OCI-LY3 (cell line): ENCODE data around the gene RTP1.
"Not testable (repeated sequence)": the region's sequence is repeated elsewhere in the genome, so short reads cannot be mapped to it uniquely, and the experiment has no call there.

Source experiments
- H2AFZ ChIP-seq: fragments of 200-600, 300-600 bp; shearing (Covaris generic); 2 replicates; pipeline ENCODE4 v1.6.0; 2014; ENCODE audit warnings: antibody characterized with exemption, low read depth, low read length
- H3K27ac ChIP-seq: fragments of 200-600, 300-600 bp; sonication (generic); 2 replicates; pipeline ENCODE4 v1.5.1; 2014; ENCODE audit warnings: mild to moderate bottlenecking, low read length, moderate library complexity, mixed read lengths
- H3K27me3 ChIP-seq: fragments of 200-600, 300-600 bp; sonication (generic); 2 replicates; pipeline ENCODE4 v1.6.1; 2014; ENCODE audit warnings: low read depth, low read length, mixed read lengths
- H3K36me3 ChIP-seq: fragments of 200-600, 300-600 bp; sonication (generic); replicated peaks from 2 replicates; pipeline ENCODE3; 2014; ENCODE audit warnings: low read depth, low read length, mixed read lengths
- H3K4me1 ChIP-seq: fragments of 300-600, 200-600 bp; sonication (generic); 2 replicates; pipeline ENCODE4 v1.6.1; 2014; ENCODE audit warnings: low read length, mixed read lengths
- H3K4me2 ChIP-seq: fragments of 200-600, 300-600 bp; sonication (generic); 2 replicates; pipeline ENCODE4 v1.6.1; 2014; ENCODE audit warnings: low read length, mixed read lengths
- H3K4me3 ChIP-seq: fragments of 300-600, 200-600 bp; sonication (generic); 2 replicates; pipeline ENCODE4 v1.5.1; 2014; ENCODE audit warnings: antibody characterized with exemption, mild to moderate bottlenecking, low read length, moderate library complexity
- H3K79me2 ChIP-seq: fragments of 300-600, 200-600 bp; shearing (Covaris generic); 2 replicates; pipeline ENCODE4 v1.6.1; 2014; ENCODE audit warnings: mild to moderate bottlenecking, low read length, mixed read lengths
- H3K9ac ChIP-seq: fragments of 300-600, 200-600 bp; shearing (Covaris generic); 2 replicates; pipeline ENCODE4 v1.6.0; 2014; ENCODE audit warnings: mild to moderate bottlenecking, low read length, moderate library complexity
- H3K9me3 ChIP-seq: fragments of 200-600, 300-600 bp; shearing (Covaris generic); 2 replicates; pipeline ENCODE4 v1.6.1; 2014; ENCODE audit warnings: low read length, mixed read lengths; ENCODE audit not compliant: insufficient read depth
- H4K20me1 ChIP-seq: fragments of 200-600, 300-600 bp; sonication (generic); 2 replicates; pipeline ENCODE4 v1.6.1; 2016; ENCODE audit warnings: low read length, mixed read lengths; ENCODE audit not compliant: insufficient read depth
- EZH2phosphoT487 ChIP-seq: fragments of 200-600 bp; shearing (Covaris generic); IDR thresholded peaks from 2 replicates; pipeline ENCODE4 v1.6.1; 2018; ENCODE audit warnings: antibody characterized with exemption, mixed run types, low read depth
- TF ChIP-seq, protein P1 (sequence below): fragments of 200-600, 300-600 bp; sonication (generic); IDR thresholded peaks from 2 replicates; pipeline ENCODE4 v1.5.1; 2014; ENCODE audit warnings: antibody characterized with exemption, low read length, low read depth

RTP1 gene

DNA sequence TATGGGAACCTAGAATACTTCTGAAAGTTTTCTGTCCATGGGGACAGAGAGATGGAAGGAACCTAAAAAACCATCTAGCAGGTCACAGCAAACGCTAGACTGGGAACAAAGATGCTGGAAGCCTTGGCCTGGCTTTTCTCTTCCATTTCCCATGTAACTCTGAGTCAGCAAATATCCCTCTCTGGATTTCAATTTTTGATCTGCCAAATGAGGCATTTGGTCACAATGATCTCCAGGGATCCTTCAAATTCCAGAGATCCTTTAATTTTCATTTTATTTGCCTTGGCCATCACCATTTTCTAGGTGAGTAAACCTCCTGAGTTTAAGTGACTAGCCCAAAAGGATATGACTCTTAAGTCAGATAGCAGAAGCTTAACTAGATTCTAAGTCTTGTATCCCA is 39.7 kb downstream of the RTP1 start:
- Histone ChIP-seq H3K4me2 (no peak overlapping the region), H3K79me2 (no peaks in the 10 kb centered on the region), H4K20me1 (no peaks in the 10 kb centered on the region), H3K36me3 (no peaks in the 10 kb centered on the region), H3K27me3 (peaks cover 5% of the 10 kb centered on the region; the same call in 1 of the 2 replicates), H3K27ac (no peak overlapping the region), H3K4me3 (no peak overlapping the region), H3K9ac (no peak overlapping the region), H3K4me1 (no peaks in the 10 kb centered on the region), H3K9me3 (no peaks in the 10 kb centered on the region), H2AFZ (no peak overlapping the region)
- TF ChIP-seq, protein P1, sequence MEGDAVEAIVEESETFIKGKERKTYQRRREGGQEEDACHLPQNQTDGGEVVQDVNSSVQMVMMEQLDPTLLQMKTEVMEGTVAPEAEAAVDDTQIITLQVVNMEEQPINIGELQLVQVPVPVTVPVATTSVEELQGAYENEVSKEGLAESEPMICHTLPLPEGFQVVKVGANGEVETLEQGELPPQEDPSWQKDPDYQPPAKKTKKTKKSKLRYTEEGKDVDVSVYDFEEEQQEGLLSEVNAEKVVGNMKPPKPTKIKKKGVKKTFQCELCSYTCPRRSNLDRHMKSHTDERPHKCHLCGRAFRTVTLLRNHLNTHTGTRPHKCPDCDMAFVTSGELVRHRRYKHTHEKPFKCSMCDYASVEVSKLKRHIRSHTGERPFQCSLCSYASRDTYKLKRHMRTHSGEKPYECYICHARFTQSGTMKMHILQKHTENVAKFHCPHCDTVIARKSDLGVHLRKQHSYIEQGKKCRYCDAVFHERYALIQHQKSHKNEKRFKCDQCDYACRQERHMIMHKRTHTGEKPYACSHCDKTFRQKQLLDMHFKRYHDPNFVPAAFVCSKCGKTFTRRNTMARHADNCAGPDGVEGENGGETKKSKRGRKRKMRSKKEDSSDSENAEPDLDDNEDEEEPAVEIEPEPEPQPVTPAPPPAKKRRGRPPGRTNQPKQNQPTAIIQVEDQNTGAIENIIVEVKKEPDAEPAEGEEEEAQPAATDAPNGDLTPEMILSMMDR: no peak
- no peak for TF ChIP-seq EZH2phosphoT487

GRCh38 chr3:187237741-187238140 is 40.5 kb downstream of the RTP1 start:
- Histone ChIP-seq H3K9me3 (no peaks in the 10 kb centered on the region), H3K27ac (no peak overlapping the region), H3K36me3 (no peaks in the 10 kb centered on the region), H3K79me2 (no peaks in the 10 kb centered on the region), H3K4me3 (no peak overlapping the region), H3K4me1 (peaks cover 4% of the 10 kb centered on the region), H3K27me3 (no peaks in the 10 kb centered on the region), H3K4me2 (no peak overlapping the region), H3K9ac (no peak overlapping the region), H2AFZ (no peak overlapping the region), H4K20me1 (no peaks in the 10 kb centered on the region)
- TF ChIP-seq, protein P1: no peak
- no peak for TF ChIP-seq EZH2phosphoT487

DNA sequence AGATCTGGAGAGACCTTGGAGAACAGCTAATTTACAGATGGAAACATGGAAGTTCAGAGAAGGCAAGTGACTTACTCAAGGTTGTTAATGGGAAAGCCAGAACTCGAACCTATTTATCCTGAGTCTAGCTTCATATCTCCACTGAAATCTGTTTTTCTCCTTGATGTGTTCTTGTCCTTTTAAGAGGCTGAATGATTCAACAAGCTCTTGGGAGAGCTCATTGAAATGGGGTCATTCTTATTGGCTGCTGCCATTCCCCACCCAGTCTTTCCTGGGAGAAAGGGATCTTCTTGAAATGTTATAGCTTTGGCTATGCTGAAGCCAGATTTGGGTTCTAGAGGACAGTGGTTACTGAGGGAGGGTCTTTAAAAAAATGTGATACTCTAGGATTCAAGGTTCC is 41.0 kb downstream of the RTP1 start:
- no peak overlapping the region for H2AFZ ChIP-seq
- H3K4me3 ChIP-seq: no peak overlapping the region
- H3K79me2 ChIP-seq: no peaks in the 10 kb centered on the region
- H3K4me2 ChIP-seq: no peak overlapping the region
- no peak overlapping the region for H3K27ac ChIP-seq
- no peak overlapping the region for H3K9ac ChIP-seq
- no peaks in the 10 kb centered on the region for H4K20me1 ChIP-seq
- H3K9me3 ChIP-seq: no peaks in the 10 kb centered on the region
- TF ChIP-seq, protein P1: no peak
- no peak for TF ChIP-seq EZH2phosphoT487
- H3K36me3 ChIP-seq: no peaks in the 10 kb centered on the region
- H3K27me3 ChIP-seq: no peaks in the 10 kb centered on the region
- peaks cover 9% of the 10 kb centered on the region for H3K4me1 ChIP-seq

DNA sequence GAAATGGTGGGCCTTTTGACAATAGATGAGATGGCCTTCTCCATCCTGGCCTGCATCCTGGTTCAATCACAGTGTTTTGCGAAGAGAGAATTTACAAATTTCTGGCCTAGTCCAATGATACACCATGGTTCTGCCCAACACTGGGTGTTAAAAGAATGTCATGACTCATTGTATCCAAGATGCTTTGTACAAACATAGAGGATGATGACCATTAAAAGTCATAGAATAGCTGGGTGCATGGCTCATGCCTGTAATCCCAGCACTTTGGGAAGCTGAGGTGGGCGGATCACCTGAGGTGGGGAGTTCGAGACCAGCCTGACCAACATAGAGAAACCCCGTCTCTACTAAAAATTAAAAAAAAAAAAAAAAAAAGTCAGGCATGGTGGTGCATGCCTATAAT is 41.5 kb downstream of the RTP1 start:
- not testable (repeated sequence) for H2AFZ ChIP-seq, H4K20me1 ChIP-seq

GRCh38 chr3:187242435-187242834 is 45.1 kb downstream of the RTP1 start:
- Histone ChIP-seq H3K27me3 (0 out of 2 replicates have a peak, but pooled peaks cover 14% of the 10 kb centered on the region), H3K4me3 (no peak overlapping the region), H3K79me2 (no peaks in the 10 kb centered on the region), H3K9ac (no peak overlapping the region), H3K4me2 (no peak overlapping the region), H3K4me1 (peaks cover 26% of the 10 kb centered on the region), H3K9me3 (no peaks in the 10 kb centered on the region), H2AFZ (no peak overlapping the region), H3K27ac (no peak overlapping the region), H3K36me3 (no peaks in the 10 kb centered on the region), H4K20me1 (no peaks in the 10 kb centered on the region)
- no peak for TF ChIP-seq EZH2phosphoT487
- TF ChIP-seq, protein P1: no peak

More for the DNA sequence above, 41.5 kb downstream of the RTP1 start:
- not testable (repeated sequence) for H3K4me2 ChIP-seq, H3K27me3 ChIP-seq, H3K79me2 ChIP-seq, H3K9me3 ChIP-seq, H3K27ac ChIP-seq, H3K9ac ChIP-seq, H3K36me3 ChIP-seq, H3K4me3 ChIP-seq
- peaks cover 15% of the 10 kb centered on the region for H3K4me1 ChIP-seq
